HG03460 (cell line): ENCODE results near the gene RPL31.
A peak's percentile ranks its signal among the peaks of the same experiment; 100 is the strongest.

Source experiments
- ATAC-seq: cut with Tn5 transposase; IDR thresholded peaks from one replicate; pipeline ENCODE4 v1.9.1; 2021; ENCODE audit not compliant: unreplicated experiment

The RPL31 gene

DNA sequence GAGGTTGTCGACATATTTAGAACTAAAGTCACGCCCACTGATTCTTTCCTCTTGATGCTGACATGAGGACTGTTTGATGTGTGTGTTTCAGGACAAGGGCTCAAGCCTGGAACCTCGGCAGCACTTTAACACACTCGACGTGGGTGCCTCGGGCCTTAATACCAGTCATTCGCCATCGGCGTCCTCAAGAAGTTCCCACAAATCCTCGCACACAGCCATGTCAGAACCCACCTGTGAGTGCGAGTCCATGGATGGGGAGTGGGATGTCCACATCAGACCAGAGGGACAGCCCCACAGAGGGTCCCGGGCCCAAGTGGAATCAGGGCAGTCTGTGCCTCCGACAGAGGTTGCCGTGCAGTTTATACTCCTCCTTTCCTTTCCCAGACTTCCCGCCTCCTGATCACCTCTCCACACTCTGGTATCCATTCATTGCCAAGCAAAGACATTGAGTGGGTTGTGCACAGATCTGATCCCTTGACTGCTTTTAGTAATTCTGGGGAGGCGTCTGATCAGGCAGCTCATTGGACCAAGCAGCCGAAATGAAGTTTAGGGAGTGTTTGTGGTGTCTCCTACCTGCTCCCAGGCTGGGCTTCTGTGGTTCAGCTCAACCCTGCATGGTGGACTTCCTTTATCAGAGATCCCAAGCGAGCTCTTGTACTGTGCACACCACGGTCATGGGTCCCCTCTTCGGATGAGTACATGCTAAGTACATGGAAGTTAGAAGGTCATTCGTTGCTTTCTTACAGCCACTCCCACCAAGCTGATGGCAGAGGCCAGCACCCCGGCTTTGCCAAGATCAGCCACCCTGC, 27.2 kb upstream of the RPL31 start:
- no peak for ATAC-seq

DNA sequence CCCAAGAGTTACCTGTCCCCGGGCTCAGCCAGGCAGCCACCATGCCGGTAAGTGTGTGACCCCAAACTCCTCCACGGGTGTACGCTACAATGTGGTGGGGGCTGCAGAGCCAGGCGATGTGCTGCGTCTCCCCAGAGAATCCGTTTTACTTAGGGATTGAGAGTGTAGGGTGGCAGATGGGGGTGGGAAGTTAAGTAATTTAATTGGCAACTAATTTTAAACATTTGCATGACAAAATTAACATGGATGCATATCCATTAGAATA, 26.6 kb upstream of the RPL31 start:
- ATAC-seq: no peak

DNA sequence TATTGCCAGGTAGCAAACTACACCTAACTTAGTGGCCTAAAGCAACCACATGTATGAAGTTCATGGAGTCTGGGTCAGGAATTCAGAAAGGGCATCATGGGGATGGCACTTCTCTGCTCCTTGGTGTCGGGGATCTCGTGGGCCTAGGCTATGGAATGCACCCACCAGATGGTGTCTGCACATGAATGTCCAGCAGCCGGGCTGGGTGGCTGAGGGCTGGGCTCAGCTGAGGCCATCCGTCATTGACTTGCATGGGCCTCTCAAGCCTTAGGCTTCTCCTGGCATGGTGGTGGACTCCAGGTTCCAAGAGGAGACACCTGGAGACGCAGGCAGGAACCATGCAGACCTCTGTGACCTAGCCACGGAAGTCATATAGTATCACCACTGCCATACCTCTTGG, 26.0 kb upstream of the RPL31 start:
- no peak for ATAC-seq

DNA sequence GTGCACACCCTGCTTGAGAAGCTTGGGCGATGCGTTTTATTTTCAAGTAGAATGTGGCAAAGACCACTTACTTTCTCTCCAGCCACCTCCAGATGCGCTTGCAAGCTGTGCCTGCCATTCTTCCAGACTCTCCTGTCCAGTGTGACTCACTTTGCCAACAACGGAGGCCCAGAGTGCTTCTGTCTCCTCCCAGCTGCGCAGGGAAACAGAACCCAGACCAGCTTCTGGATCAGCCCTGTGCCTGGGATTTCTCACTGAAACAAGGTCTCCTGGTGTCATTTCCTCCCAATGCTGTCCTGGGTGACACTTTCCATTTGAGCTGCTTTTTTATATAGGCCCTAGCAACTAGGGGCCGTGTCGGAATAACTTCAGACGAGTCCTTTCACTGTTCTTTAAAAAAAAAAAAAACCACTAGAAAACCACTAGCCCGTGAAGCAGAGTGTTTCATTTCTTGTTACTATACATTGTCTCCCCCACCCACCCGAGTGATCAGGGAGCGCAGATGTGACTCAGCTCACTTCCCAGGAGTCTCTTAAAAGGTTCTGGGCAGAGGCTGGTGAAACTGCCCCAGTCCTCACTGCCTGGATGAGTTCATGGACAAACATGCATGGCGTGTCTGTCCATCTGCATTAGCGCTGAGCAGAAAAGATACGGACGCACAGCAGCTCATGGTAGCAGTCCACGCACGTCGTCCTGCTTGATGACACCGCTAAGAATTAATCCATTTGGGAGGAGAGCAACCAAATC, 25.3 kb upstream of the RPL31 start:
- ATAC-seq: peak; percentile 82

DNA sequence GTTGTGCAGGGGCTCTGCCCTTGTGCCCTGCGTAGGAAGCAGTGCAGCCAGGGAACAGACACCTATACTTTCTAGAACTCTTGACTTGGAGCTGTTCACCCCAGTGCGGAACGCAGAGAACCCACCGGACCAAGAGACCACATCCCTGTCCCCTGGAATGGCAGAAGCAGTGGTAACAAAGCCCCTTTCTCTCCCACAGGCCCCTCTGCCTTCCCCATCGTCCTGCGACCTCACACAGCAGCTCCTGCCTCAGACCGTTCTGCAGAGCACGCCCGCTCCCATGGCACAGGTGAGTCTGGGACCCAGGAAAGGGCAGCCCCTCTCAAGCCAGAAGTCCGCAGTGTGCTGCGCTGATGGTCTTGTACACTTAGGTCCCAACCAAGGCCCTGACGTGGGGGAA, 24.6 kb upstream of the RPL31 start:
- ATAC-seq: no peak

DNA sequence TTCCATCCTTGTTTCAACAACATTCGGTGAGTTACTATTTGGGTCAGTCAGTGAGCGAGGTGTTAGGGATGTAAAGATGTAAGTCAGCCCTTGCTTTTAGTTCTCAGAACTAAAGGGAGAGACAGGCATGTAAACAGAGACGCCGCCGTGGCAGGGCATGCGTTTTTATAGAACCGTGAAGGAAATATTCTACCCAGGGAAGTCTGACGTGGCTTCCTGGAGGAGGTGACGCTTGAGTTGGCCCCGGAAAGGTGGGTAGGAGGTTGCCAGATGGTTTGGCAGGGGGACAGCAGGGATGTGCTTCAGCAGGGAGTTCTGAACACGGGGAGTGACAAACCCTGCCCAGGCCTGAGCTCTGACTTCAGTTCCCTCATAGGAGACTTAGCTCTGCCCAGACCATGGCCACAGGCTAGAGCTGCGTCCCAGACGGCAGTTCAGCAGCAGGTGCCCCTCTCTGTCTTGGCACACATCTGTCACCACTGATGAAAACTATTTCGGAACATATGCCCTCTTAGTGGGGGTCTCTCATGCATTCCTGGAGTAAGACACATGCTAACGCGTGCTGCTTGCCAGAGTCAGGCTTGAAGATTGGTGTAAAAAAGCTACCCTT, 23.4 kb upstream of the RPL31 start:
- ATAC-seq: no peak

DNA sequence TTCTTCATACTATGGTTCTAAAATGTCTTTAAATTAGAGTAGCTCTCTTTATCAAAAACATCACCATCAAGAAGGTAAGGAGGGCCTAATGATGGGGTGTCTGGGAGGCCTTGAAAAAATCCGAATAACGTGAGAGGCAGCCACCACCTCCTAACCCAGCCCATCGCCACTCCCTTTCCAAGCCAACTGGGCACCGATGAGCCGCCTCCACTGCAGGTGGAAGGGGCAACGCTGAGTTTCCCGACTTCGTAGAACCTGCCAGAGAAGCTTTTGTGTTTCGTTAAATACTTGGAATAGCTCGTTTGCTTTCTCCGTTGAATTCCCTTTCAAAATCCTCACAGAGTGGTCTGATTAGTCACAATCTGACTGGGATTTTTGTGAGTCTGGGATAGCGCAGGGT, 22.0 kb upstream of the RPL31 start:
- no peak for ATAC-seq

DNA sequence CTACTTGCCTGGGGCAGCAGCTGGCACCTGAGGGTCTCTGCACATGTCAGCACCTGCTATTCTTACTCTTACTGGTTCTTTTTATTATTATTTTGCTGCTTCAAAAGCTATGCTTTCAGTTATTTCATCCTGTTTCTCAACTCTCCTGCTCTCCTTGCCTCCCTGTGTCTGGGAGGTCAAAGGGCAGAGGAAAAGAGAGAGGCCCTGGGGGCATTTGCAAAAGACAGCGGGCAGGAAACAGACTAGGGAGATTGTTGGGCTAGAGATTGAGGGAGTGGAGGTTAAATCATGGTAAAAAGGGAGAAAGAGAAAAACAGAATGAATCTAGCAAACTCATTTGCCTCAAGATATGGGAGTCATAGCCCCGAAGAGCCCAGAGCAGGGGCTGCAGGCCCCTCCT, 21.1 kb upstream of the RPL31 start:
- ATAC-seq: no peak

DNA sequence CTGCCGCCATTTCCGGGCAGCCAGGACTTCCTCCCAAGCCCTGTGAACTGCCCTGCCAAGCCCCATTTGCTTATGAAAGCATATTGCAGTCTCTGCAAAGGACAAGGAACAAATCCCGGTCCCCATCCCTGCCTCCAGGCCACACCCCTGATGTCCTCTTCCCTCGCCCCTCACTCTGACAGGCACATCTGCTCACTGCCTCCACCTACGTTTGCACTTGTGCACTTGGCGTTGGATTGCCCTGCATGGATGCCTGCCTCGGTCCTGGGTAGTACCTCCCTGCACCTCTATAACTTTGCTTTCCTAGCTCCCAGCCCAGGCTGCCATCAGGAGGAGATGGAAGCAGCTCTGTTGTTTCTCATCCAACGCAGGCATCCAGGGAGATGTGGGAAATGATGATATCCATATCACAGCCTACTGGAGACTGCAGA, 19.6 kb upstream of the RPL31 start:
- no peak for ATAC-seq

DNA sequence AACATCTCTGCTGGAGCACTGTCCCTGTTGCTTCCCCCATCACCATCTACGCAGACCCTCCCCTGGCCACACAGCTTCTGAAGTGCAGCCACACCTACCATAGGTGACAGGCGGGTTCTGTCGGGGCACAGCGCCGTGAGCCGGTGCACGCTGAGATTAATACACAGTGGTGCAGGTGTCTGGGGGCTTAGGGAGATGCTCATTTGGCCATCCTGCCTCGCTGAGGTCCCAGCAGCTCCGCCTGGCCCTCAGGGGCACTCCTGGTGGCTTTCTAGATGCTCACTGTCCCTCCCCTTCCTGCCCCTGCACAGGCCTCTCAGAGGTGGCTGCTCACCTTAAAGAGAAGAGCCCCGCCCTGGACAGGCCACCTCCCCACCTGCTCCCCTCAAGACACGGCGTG, 18.9 kb upstream of the RPL31 start:
- no peak for ATAC-seq

DNA sequence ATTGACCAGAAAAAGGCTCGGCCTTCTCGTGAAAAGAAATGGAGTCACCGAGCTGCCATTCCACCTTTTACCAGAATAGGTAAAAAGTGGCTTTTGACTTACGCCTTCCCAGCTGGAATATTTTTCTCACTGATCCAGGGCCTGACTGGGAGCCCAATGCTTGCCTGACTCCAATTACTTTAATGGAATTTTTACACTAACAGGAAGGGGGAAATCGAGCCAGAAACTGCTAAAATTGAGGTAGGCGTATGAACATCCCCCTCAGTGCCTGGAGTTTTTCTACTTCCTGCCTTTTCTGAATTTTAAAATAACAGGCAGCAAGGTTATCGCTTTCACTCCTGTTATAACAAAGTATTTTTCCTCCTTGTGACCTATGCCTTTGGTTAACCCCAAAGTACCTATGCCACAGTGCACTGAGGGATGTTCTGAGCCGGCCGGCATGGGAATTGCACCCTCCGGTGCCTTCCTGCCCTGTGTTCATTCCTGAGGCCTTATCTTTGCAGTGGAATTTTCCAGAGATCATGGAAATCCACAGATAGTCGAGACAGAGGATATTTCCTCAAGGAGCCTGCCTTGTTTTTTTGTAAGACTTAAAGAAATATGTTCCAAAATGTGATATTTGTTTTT, 18.3 kb upstream of the RPL31 start:
- ATAC-seq: no peak

DNA sequence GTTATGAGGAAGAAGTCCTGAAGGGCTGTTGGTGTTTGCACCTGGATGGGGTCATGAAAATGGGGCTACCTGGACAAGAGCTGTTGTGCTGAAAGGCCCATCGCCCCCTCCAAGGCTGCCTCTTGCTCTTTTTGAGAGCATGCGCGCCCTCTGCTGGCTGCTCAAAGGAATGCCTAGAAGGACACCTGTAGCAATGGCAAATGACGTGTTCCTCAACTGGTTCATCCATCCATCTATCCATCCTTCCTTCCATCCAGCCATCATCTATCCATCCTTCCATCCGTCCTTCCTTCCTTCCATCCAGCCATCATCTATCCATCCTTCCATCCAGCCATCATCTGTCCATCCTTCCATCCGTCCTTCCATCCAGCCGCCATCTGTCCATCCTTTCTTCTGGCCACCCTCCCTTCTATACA, 17.2 kb upstream of the RPL31 start:
- ATAC-seq: no peak

DNA sequence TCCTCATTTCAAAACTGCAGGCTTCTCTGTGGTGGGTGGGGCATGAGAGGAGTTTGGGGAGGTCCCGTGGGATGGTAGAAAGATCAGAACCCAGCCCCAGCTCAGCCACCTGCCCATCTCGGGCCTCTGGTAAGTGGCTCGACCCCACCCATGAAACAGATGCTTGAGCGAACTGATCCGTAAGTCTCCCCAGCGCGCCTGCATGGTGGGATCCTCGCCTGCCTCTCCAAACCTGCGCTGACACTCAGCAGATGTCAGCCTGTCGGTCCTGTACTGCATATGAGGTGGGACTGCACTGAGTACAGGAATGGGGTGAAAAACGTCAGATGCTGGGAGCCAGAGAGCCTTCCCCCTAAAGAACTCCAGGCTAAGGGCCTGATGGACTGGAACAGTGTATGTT, 15.9 kb upstream of the RPL31 start:
- ATAC-seq: no peak

DNA sequence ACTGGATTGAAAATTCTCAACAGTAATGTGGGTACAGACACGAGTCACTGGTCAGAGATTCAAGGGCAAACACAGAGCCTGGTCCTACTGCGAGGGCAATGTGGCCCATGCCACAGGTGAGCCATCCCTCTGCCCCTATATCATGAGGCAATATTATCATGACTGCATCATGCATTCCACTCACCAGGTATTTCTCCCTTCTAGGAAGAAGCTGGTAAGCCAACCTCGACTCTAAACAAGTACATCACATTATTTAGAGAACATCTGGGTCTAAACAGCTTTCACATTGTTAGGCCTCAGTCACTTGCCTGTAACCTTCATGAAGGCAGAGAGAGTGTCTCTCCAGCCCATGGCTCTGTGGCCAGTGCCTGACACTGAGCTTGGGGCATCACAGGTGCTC, 14.6 kb upstream of the RPL31 start:
- ATAC-seq: no peak

DNA sequence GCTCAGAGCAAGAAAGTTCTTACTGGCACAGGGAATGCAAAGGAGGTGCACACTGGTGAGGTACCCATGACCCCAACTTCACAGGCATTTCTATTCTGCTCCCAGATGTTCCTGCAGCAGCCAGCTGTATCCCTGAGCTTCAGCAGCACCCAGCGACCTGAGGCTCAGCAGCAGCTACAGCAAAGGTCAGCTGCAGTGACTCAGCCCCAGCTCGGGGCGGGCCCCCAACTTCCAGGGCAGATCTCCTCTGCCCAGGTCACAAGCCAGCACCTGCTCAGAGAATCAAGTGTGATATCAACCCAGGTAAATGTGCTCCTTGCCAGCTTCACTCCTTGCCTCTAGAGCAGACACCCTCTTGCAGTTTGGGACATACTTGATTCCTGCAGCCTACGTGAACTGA, 14.1 kb upstream of the RPL31 start:
- no peak for ATAC-seq

DNA sequence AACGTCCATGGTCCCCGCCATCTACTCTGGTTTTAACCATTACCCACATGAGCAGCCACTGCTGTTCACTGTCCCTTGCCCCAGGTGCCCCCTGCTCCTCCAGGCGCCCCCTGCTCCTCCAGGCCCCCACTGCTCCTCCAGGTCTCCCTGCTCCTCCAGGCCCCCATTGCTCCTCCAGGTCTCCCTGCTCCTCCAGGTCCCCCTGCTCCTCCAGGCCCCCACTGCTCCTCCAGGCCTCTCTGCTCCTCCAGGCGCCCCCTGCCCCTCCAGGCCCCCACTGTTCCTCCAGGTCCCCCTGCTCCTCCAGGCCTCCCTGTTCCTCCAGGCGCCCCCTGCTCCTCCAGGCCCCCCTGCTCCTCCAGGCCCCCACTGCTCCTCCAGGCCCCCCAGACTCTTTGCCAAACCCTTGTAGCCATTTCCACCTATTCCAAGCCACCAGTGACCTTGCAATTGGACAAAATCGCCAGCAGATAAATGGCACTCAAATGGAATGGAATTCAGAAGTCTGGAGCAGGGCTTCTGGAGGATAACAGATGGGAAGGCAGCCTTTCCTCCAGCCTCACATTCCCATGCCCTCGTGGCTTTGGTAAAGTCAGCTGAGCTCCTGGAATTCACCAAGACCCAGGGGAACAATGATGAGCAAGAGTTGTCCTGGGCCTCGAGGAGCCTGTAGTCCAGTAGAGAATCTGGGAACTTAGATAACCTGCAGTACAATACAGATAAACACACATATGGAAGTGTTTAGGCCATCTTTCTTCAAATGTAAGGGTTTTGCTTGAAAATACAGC, 13.3 kb upstream of the RPL31 start:
- ATAC-seq: no peak

DNA sequence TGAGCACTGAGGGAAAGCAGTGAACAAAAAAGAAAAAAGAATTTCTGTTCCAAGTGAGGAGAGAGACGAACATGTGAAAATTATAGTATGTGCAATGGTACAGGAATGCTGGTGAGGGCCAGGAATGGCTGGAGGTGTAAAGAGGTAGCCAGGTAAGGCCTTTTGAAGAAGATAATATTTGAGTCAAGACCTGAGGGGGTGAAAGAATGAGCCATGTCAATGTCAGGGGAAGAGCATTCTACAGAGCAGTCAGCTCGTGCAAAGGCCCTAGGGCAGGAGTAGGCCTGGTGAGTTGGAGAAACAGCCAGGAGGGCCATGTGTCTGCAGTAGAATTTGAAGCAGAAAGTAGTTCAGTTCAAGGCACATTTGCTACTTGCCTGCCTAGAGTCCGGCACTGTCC, 12.4 kb upstream of the RPL31 start:
- ATAC-seq: no peak

DNA sequence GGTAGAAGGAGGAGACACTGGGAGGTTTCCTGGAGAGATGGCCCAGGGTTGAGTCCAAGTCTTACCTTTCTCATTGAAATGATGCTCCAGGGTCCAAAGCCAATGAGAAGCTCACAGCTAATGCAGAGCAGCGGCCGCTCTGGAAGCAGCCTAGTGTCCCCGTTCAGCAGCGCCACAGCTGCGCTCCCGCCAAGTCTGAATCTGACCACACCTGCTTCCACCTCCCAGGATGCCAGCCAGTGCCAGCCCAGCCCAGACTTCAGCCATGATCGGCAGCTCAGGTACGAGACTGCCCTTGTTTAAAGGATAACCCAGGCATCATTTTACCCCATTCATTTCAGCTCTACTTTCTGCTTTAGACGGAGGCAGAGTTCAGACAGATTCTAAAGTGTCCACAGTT, 11.9 kb upstream of the RPL31 start:
- no peak for ATAC-seq

DNA sequence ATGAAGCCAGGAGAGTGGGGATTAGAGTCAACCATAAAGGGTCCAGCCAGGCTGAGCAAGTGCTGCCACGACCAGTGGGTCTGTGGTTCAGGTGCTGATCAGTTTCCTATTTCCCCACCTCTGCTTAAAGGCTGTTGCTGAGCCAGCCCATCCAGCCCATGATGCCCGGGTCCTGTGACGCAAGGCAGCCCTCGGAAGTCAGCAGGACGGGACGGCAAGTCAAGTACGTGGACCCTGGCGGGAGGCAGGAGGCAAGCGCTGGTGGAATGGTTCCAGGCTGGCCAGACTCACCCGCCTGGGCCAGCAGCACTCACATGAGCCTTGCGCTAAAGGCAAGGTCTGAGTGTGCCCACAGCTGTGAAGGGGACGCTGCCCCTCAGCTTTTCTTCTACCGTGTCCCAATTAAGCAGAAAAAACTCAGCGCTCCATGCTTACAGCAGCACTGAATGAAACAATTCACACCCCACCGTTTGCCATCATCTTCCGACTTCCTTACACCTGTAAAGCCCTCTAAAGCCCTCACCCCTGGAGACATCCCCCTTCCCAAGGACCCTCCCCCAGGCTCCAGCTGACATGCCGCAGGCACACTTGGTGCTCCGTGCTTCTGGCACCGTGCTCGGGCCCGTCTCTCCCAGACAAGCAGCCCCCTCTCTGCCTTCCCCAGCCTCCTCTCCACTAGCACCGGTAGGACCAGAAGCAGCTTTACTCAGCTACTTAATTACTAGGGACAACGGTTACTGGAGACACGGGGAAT, 11.3 kb upstream of the RPL31 start:
- ATAC-seq: no peak

DNA sequence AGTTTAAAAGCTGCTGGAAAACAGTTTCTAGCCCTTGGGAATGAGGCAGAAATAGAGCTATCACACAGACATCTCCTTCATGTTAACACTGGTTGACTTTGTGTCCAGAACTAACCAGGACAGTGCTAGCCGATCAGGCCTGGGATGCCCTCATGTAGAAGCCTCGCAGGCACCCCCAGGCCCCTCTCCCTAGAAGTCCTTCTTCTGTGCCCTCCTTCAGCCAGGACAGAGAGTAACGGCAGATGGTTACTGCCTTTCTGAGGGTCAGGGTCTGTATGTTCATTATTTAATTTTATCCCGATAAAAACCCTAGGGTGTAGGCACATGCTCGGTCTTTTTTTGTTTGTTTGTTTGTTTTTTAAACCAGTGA, 10.7 kb upstream of the RPL31 start:
- ATAC-seq: no peak

DNA sequence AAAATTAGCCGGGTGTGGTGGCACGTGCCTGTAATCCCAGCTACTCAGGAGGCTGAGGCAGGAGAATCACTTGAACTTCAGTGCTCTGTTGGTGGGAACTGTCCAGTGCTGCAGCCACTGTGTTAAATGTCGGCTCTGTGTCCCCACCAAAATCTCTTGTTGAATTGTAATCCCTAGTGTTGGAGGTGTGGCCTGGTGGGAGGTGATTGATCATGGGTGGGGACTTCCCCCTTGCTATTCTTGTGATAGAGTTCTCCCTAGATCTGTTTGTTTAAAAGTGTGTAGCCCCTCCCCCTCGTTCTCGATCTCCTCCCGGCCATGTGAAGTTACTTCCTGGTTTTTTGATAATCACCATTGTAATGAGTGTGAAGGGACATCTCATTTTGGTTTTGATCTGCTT, 9.8 kb upstream of the RPL31 start:
- ATAC-seq: no peak
